Natural killer cell treated with Interleukin-12 subunit alpha and Interleukin-12 subunit beta and Interleukin-15 and Interleukin-18, amount 100 ng/mL, for 72 hours (primary cell): ENCODE measurements around the gene UBE4B. TPM values are rescaled to one million over a fixed set of nuclear protein-coding genes. Genes with fewer than 3 reads are reported as not detected.
"Not testable (repeated sequence)": the region's sequence is repeated elsewhere in the genome, so short reads cannot be mapped to it uniquely, and the experiment has no call there.

Experiments used
- ATAC-seq, 2 donors: fragments of 150-1000 bp; cut with Tn5 transposase in 1 of 2; sonication (Bioruptor Pico), chemical (Tn5 transposase) in 1 of 2; 2 replicates each; pipeline ENCODE4 v1.10.0; 2021
- DNase-seq: peaks from one replicate; pipeline ENCODE4 v3.0.0; 2022; ENCODE audit warnings: low spot score
- H3K27ac Mint-ChIP-seq, 2 donors: 1 replicate in 1 of 2; 2 replicates in 1 of 2; pipeline ENCODE4 v1.8.0; 2022; ENCODE audit warnings: mixed read lengths in 2 of 2, mild to moderate bottlenecking in 1 of 2, moderate library complexity in 1 of 2
- H3K27me3 Mint-ChIP-seq, 2 donors: 1 replicate in 1 of 2; 2 replicates in 1 of 2; pipeline ENCODE4 v1.8.0; 2022; ENCODE audit warnings: mixed read lengths in 2 of 2
- H3K36me3 Mint-ChIP-seq: one replicate; pipeline ENCODE4 v1.8.0; 2022; ENCODE audit warnings: mixed read lengths
- H3K4me1 Mint-ChIP-seq, 2 donors: 1 replicate in 1 of 2; 2 replicates in 1 of 2; pipeline ENCODE4 v1.8.0; 2022; ENCODE audit warnings: low read depth in 2 of 2, mixed read lengths in 2 of 2, mild to moderate bottlenecking in 1 of 2
- H3K4me3 Mint-ChIP-seq: one replicate; pipeline ENCODE4 v1.8.0; 2022; ENCODE audit warnings: mixed read lengths
- H3K9me3 Mint-ChIP-seq: 2 replicates; pipeline ENCODE4 v1.8.0; 2022; ENCODE audit warnings: mixed read lengths
- total RNA-seq, 2 donors: library from RNA; stranded (reverse); gene quantifications; one replicate each; pipeline ENCODE4 v1.2.3, GENCODE V29; 2022

The UBE4B gene
- total RNA-seq, 2 donors from 2014 or later = 36.7 to 52.4 TPM

DNA sequence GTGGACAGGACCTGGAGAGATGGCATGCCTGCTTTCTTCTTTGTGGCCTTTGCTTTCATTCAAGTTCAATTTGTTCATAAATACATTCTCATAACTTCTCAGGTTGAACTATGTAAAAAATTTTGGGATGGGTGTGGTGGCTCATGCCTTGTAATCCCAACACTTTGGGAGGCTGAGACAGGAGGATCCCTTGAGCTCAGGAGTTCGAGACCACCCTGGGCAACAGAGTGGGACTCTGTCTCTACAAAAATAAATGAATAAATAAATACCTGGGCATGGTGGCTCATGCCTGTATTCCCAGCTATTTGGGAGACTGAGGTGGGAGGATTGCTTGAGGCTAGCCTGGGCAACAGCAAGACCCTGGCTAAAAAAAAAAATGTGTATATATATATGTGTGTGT lies 179.7 kb downstream of the UBE4B start:
- ATAC-seq = no peak
- Mint-ChIP-seq H3K4me3 (peak overlapping the region; percentile 85), H3K9me3 (no peaks in the 10 kb centered on the region), H3K27me3 (no peaks in the 10 kb centered on the region), H3K27ac (peak overlapping the region; percentile 8 to 11), H3K36me3 (no peaks in the 10 kb centered on the region), H3K4me1 (peaks cover 35 to 56% of the 10 kb centered on the region in 2 donors)
- no peak for DNase-seq

DNA sequence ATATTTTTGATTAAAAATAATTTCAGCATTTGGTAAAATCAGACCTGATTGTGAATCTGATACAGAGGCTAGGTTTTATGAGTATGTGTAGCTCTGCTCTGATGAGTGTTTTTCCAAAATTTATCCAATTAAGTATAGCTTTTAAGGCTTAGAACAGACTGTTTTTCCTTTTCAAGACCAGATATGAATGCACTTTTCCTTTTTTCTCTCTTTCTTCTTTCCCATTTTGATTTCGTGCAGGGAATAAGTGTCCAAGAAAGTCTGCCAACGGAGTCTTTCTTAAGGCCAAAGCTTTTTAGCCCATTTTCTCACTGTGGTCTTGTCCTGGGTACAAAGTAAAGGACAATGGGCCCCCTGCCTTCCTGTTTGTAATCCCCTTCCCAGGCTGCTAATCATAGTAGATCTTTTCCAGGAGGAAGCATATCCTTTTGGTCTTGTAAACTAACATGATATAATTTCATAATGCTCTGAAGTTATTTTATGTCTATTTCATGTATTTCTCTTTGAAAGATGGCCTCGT lies 180.5 kb downstream of the UBE4B start:
- Mint-ChIP-seq H3K27ac (no peak overlapping the region), H3K27me3 (no peaks in the 10 kb centered on the region), H3K9me3 (no peaks in the 10 kb centered on the region), H3K4me3 (no peak overlapping the region), H3K36me3 (no peaks in the 10 kb centered on the region), H3K4me1 (peaks cover 43 to 64% of the 10 kb centered on the region in 2 donors)
- DNase-seq (no peak), ATAC-seq (no peak)

DNA sequence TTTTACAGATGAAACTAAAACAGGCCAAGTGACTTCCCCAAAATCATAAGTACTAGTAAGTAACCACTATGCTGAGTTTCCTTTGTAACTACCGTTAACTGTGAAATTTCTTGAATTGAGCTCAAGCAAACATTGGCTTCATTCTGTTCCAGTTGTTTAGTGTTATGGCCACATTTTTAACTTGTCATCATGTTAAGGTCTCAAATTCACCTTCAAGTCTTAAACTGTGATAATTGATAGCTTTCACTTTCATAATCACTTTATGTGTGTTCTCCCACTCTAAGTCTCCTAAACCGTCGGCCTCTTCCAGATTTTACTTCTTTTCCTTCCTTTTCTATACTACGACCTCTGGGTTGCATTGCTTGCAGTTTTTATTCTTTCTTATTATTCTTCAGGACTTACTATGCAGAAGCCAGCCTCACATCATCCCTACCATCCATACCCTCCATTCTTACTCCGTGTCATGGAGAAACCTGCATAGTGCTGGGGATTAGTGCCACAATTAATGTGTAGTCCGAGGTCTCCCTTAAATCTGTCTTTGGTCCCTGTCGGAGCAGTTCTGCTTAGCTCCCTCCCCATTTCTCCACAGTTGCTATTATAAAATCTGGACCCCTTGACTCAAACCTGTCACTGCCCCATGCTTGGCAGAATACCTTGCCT lies 183.5 kb downstream of the UBE4B start:
- Mint-ChIP-seq H3K9me3 (no peaks in the 10 kb centered on the region), H3K36me3 (no peaks in the 10 kb centered on the region), H3K4me1 (peaks cover 37 to 50% of the 10 kb centered on the region in 2 donors), H3K27ac (peak overlapping the region; percentile 12 to 38), H3K4me3 (peak overlapping the region; percentile 71), H3K27me3 (no peaks in the 10 kb centered on the region)
- no peak for DNase-seq
- ATAC-seq = peak; percentile 49 to 52

DNA sequence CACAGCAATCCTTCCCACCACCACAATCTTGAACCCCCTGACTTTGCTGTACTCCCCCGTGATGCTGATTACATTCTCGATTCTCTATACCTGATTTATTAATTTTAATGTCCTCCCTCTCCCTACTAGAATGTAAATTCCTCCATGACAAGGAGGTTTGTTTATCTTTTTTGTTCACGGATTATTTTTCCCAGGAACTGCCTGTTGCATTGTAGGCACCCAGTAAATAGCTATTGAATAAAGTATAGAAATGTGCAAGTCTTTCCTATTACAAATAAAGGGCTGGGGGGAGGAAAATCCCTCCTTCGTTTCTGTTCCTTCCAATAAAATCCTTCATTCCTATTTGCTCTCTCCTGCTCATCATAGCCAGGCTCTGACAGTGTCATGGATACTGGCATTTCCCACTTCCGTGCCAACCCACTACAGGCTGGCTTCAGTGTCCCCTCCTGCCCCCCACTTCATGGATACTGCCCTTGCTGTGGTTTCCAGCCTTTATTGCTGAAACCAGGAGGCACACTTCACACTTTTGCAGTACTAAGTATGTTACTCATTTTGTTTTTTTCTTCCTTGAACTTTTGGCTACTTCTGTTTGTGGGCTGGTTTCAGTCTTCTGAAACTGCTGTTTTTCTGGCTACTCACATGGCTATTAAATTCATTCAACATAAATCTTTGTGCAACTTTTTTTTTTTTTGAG lies 185.1 kb downstream of the UBE4B start:
- no peaks in the 10 kb centered on the region for H3K27me3 Mint-ChIP-seq
- H3K27ac Mint-ChIP-seq = peak overlapping the region; percentile 15 to 33
- peak in 1 of 2 donors; percentile 79 for ATAC-seq
- H3K4me1 Mint-ChIP-seq = peaks cover 26 to 36% of the 10 kb centered on the region in 2 donors
- no peaks in the 10 kb centered on the region for H3K36me3 Mint-ChIP-seq
- no peak for DNase-seq
- peak overlapping the region; percentile 72 for H3K4me3 Mint-ChIP-seq
- H3K9me3 Mint-ChIP-seq = no peaks in the 10 kb centered on the region

DNA sequence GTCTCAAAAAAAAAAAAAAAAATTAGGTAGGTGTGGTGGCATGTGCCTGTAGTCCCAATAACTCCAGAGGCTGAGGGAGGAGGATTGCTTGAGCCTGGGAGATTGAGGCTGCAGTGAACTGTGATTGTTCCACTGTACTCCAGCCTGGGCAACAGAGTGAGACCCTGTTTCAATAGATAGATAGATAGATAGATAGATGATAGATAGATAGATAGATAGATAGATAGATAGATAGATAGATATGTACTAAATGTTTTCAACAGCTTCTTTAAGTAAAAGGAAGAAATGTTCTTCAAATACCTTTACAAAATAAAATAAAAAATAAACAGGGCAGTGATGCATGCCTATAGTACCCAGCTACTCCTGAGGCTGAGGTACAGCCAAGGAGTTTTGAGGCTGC lies 187.4 kb downstream of the UBE4B start:
- ATAC-seq (no peak), DNase-seq (no peak)
- Mint-ChIP-seq H3K36me3 (no peaks in the 10 kb centered on the region), H3K9me3 (no peaks in the 10 kb centered on the region), H3K27ac (no peak overlapping the region), H3K27me3 (no peaks in the 10 kb centered on the region), H3K4me1 (peaks cover 22 to 31% of the 10 kb centered on the region in 2 donors), H3K4me3 (no peak overlapping the region)

DNA sequence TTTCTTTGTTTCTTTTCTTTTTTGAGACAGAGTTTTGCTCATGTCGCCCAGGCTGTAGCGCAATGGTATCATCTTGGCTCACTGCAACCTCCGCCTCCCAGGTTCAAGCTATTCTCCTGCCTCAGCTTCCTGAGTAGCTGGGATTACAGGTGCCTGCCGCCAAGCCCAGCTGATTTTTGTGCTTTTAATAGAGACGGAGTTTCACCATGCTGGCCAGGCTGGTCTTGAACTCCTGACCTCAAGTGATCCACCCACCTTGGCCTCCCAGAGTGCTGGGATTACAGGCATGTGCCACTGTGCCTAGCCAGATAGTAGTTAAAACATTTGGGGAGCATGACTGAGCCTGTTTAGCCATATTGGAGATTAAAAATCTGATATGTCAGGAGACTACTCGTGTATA lies 187.9 kb downstream of the UBE4B start:
- H3K9me3 Mint-ChIP-seq, H3K36me3 Mint-ChIP-seq, H3K4me3 Mint-ChIP-seq, ATAC-seq, H3K27ac Mint-ChIP-seq, H3K27me3 Mint-ChIP-seq, DNase-seq: not testable (repeated sequence)
- H3K4me1 Mint-ChIP-seq = peaks cover 19 to 30% of the 10 kb centered on the region in 2 donors

DNA sequence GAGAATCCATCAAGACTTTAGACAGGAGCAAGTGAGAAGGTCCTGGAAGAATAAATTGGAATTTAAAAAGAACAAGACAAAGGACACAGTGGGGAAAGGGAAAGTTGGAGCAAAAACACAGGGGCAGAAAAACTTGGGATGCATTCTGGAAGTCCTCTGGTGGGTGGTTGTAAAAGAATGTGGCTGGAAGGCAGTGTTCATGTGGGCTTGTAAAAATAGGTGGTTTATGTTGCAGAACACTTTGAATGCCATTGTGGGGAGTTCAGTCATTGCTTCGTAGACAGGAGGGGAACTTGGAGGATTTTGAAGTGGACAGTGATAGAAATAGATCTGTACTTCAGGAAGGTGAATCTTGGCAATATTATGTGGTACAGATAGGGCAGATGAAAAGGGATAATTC lies 192.8 kb downstream of the UBE4B start:
- ATAC-seq = no peak
- Mint-ChIP-seq H3K27me3 (no peaks in the 10 kb centered on the region), H3K27ac (no peak overlapping the region)

DNA sequence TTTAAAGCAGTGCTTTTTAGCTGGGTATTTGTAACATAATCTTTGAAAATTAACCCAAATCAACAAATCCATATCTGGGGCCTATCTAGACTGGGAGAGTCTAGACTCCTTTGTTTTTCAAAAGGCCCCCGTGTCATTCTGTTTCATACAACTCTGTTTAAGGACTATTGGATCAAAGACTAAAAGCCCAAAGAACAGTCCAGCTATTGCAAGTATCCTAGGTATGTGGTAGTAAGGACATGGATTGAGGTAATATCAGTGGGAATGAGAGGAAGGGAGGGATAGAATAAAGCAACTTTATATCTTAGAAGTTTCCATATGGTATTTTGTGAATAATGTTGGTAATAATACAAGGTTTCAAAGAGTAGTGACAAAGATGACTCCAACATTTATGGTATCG lies 195.8 kb downstream of the UBE4B start:
- DNase-seq (no peak), ATAC-seq (no peak)
- Mint-ChIP-seq H3K27ac (no peak overlapping the region), H3K36me3 (no peaks in the 10 kb centered on the region), H3K27me3 (no peaks in the 10 kb centered on the region), H3K4me3 (no peak overlapping the region), H3K4me1 (peaks cover 4% of the 10 kb centered on the region in 2 donors), H3K9me3 (no peaks in the 10 kb centered on the region)

More for the DNA sequence above, 192.8 kb downstream of the UBE4B start:
- H3K4me3 Mint-ChIP-seq = no peak overlapping the region
- peaks cover 4% of the 10 kb centered on the region in 2 donors for H3K4me1 Mint-ChIP-seq
- no peak for DNase-seq
- no peaks in the 10 kb centered on the region for H3K9me3 Mint-ChIP-seq
- no peaks in the 10 kb centered on the region for H3K36me3 Mint-ChIP-seq

DNA sequence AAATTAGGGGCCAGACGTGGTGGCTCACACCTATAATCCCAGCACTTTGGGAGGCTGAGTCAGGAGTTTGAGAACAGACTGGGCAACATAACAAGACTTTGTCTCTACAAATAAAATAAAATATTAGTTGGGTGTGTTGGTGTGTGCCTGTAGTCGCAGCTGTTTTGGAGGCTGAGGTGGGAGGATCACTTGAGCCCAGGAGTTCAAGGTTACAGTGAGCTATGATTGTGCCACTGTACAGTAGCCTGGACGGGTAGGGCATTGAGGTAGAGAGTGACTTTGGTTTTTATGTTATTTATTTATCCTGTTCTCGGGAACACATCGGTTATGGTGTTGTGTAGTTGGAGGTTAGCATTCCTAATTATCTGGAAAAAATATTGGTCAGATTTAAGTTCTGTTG lies 197.1 kb downstream of the UBE4B start:
- DNase-seq (no peak), ATAC-seq (no peak)
- Mint-ChIP-seq H3K4me3 (no peak overlapping the region), H3K27ac (no peak overlapping the region), H3K36me3 (no peaks in the 10 kb centered on the region), H3K4me1 (peaks cover 4% of the 10 kb centered on the region in 2 donors), H3K9me3 (no peaks in the 10 kb centered on the region), H3K27me3 (no peaks in the 10 kb centered on the region)

Other genes starting within 250 kb of the UBE4B start
- 10 to 100 TPM; 57.3 to 66.4 TPM for gene CLSTN1, start 209.0 kb upstream of the UBE4B start, total RNA-seq
- 10 to 100 TPM; 12.5 to 18.7 TPM for gene CTNNBIP1, start 122.7 kb upstream of the UBE4B start, total RNA-seq
- 10 to 100 TPM; 24.8 to 25.5 TPM for gene LZIC, start 89.6 kb upstream of the UBE4B start, total RNA-seq
- gene NMNAT1, start 89.5 kb upstream of the UBE4B start, total RNA-seq = 10 to 100 TPM in 1 of 2 donors, 1 to 10 TPM in 1; 9.8 to 12.3 TPM
- not detected for gene RBP7, start 35.7 kb upstream of the UBE4B start, total RNA-seq
- 10 to 100 TPM in 1 of 2 donors, 1 to 10 TPM in 1; 9.9 to 32.2 TPM for gene KIF1B, start 177.6 kb downstream of the UBE4B start, total RNA-seq